ENCODE measurements around the gene DTX3. TPM values are rescaled to one million over a fixed set of nuclear protein-coding genes. Genes with fewer than 3 reads are reported as not detected.
"Not testable (repeated sequence)": the region's sequence is repeated elsewhere in the genome, so short reads cannot be mapped to it uniquely, and the experiment has no call there.

The DTX3 gene
- 99.6 TPM for total RNA-seq (ENCODE audit: unreplicated experiment)
- long read RNA-seq, partial matches to known transcripts, result 0 of 1 reads
- long read RNA-seq, other reads (novel, unspliced or antisense), result 1 of 1 reads

GRCh38 chr12:57604454-57604991 lies at the start of gene DTX3:
Gene DTX3 (plus strand): TSS chr12:57604824. CDS start chr12:57606518, 1,694 bp downstream.
- peaks cover 41% of the 10 kb centered on the region for H3K4me1 Mint-ChIP-seq (ENCODE audit: low read depth, unreplicated experiment)
- no peak for TF ChIP-seq CTCF (IDR thresholded peaks at IDR 0.05; ENCODE audit: partially characterized antibody, unreplicated experiment)
- H3K27me3 Mint-ChIP-seq (ENCODE audit: unreplicated experiment), result peaks cover 15% of the 10 kb centered on the region
- peaks cover 13% of the 10 kb centered on the region for H3K36me3 Mint-ChIP-seq (ENCODE audit: unreplicated experiment)
- H3K4me3 Mint-ChIP-seq (ENCODE audit: unreplicated experiment), result peak within 1 kb of the TSS; percentile 90
- peak; percentile 61 for DNase-seq
- peak within 1 kb of the TSS; percentile 98 for H3K27ac Mint-ChIP-seq (ENCODE audit: unreplicated experiment)
- peaks cover 26% of the 10 kb centered on the region for H3K9me3 Mint-ChIP-seq (ENCODE audit: unreplicated experiment)

- Mint-ChIP-seq H3K4me1 (ENCODE audit: low read depth, unreplicated experiment) (peaks cover 34% of the 10 kb centered on the region), H3K9me3 (ENCODE audit: unreplicated experiment) (peaks cover 12% of the 10 kb centered on the region), H3K27me3 (ENCODE audit: unreplicated experiment) (peaks cover 19% of the 10 kb centered on the region), H3K4me3 (ENCODE audit: unreplicated experiment) (peak overlapping the region; percentile 97), H3K27ac (ENCODE audit: unreplicated experiment) (peak overlapping the region; percentile 17), H3K36me3 (ENCODE audit: unreplicated experiment) (no peaks in the 10 kb centered on the region)
- TF ChIP-seq CTCF (IDR thresholded peaks at IDR 0.05; ENCODE audit: partially characterized antibody, unreplicated experiment), result no peak
- DNase-seq, result no peak
These were observed 49.7 kb upstream of the DTX3 start for GRCh38 chr12:57554897-57555296.

GRCh38 chr12:57558864-57559263 lies 45.8 kb upstream of the DTX3 start:
- H3K36me3 Mint-ChIP-seq (ENCODE audit: unreplicated experiment), result peaks cover 7% of the 10 kb centered on the region
- TF ChIP-seq CTCF (IDR thresholded peaks at IDR 0.05; ENCODE audit: partially characterized antibody, unreplicated experiment), result no peak
- peaks cover 3% of the 10 kb centered on the region for H3K27me3 Mint-ChIP-seq (ENCODE audit: unreplicated experiment)
- H3K4me1 Mint-ChIP-seq (ENCODE audit: low read depth, unreplicated experiment), result peaks cover 20% of the 10 kb centered on the region
- no peak for DNase-seq
- no peak overlapping the region for H3K4me3 Mint-ChIP-seq (ENCODE audit: unreplicated experiment)
- peaks cover 5% of the 10 kb centered on the region for H3K9me3 Mint-ChIP-seq (ENCODE audit: unreplicated experiment)
- H3K27ac Mint-ChIP-seq (ENCODE audit: unreplicated experiment), result no peak overlapping the region

- H3K4me1 Mint-ChIP-seq (ENCODE audit: low read depth, unreplicated experiment), result peaks cover 8% of the 10 kb centered on the region
- DNase-seq, result no peak
- H3K9me3 Mint-ChIP-seq (ENCODE audit: unreplicated experiment), result peaks cover 3% of the 10 kb centered on the region
These were observed 44.1 kb upstream of the DTX3 start for GRCh38 chr12:57560516-57560915.

GRCh38 chr12:57561117-57561516 lies 43.5 kb upstream of the DTX3 start:
- not testable (repeated sequence) for H3K4me3 Mint-ChIP-seq (ENCODE audit: unreplicated experiment); H3K9me3 Mint-ChIP-seq (ENCODE audit: unreplicated experiment); H3K27ac Mint-ChIP-seq (ENCODE audit: unreplicated experiment); H3K27me3 Mint-ChIP-seq (ENCODE audit: unreplicated experiment); DNase-seq; H3K4me1 Mint-ChIP-seq (ENCODE audit: low read depth, unreplicated experiment)
- H3K36me3 Mint-ChIP-seq (ENCODE audit: unreplicated experiment), result peaks cover 16% of the 10 kb centered on the region

More at GRCh38 chr12:57560516-57560915, 44.1 kb upstream of the DTX3 start:
- Mint-ChIP-seq H3K27ac (ENCODE audit: unreplicated experiment) (no peak overlapping the region), H3K27me3 (ENCODE audit: unreplicated experiment) (peaks cover 1% of the 10 kb centered on the region), H3K36me3 (ENCODE audit: unreplicated experiment) (peaks cover 16% of the 10 kb centered on the region), H3K4me3 (ENCODE audit: unreplicated experiment) (no peak overlapping the region)
- TF ChIP-seq CTCF (IDR thresholded peaks at IDR 0.05; ENCODE audit: partially characterized antibody, unreplicated experiment), result no peak

All from glutamatergic neuron (in vitro differentiated cells).